IMR-90 (cell line): ENCODE measurements around the gene TRIM2. TPM values are rescaled to one million over a fixed set of nuclear protein-coding genes. Genes with fewer than 3 reads are reported as not detected.

Experiments used
- ATAC-seq: fragments of 200-7000 bp; cut with Tn5 transposase; 2 replicates; pipeline ENCODE4 v1.9.1; 2020; ENCODE audit warnings: low read depth, mild to moderate bottlenecking, moderate library complexity
- BruUV-seq: library from RNA; stranded (reverse); fragments of 400-500 nt; replicated peaks from 2 replicates; lab custom pipeline; 2021; lab: Mats Ljungman, UMichigan
- CTCF ChIA-PET: fragments of 300-600 bp; formaldehyde crosslinking; extraction: SDS; loops from one replicate; lab custom pipeline; 2021; ENCODE audit warnings: antibody characterized with exemption; lab: Yijun Ruan, JAX
- POLR2A ChIA-PET: fragments of 300-600 bp; sonication (Branson Sonifier 250); formaldehyde crosslinking; loops from one replicate; lab custom pipeline; 2022; ENCODE audit warnings: antibody characterized with exemption; ENCODE audit not compliant: unreplicated experiment; lab: Charles Lee
- DNase-seq: peaks from one replicate; pipeline ENCODE4 v3.0.0; 2013
- H2AFZ ChIP-seq: replicated peaks from 2 replicates; pipeline ENCODE3; 2013; ENCODE audit warnings: low read length, mild to moderate bottlenecking; ENCODE audit not compliant: poor library complexity
- H2AK5ac ChIP-seq: 2 replicates; pipeline ENCODE4 v1.6.1; 2013; ENCODE audit warnings: low read depth, low read length, inconsistent platforms
- H2AK9ac ChIP-seq: replicated peaks from 2 replicates; pipeline ENCODE3; 2013; ENCODE audit warnings: mild to moderate bottlenecking, low read depth, low read length, moderate library complexity; ENCODE audit not compliant: poor library complexity
- H2BK120ac ChIP-seq: 2 replicates; pipeline ENCODE4 v1.6.1; 2013; ENCODE audit warnings: low read depth, low read length, inconsistent platforms
- H2BK15ac ChIP-seq: 3 replicates; pipeline ENCODE4 v1.6.1; 2013; ENCODE audit warnings: low read depth, low read length, inconsistent platforms
- H2BK20ac ChIP-seq: 2 replicates; pipeline ENCODE4 v1.6.1; 2013; ENCODE audit warnings: low read depth, mild to moderate bottlenecking, inconsistent platforms, low read length, moderate library complexity
- H2BK5ac ChIP-seq: 2 replicates; pipeline ENCODE4 v1.6.1; 2013; ENCODE audit warnings: mild to moderate bottlenecking, low read depth, low read length, inconsistent platforms; ENCODE audit not compliant: poor library complexity, severe bottlenecking
- H3K14ac ChIP-seq: replicated peaks from 2 replicates; pipeline ENCODE4 v1.6.1; 2013; ENCODE audit warnings: low read depth, low read length, inconsistent platforms
- H3K18ac ChIP-seq: 2 replicates; pipeline ENCODE4 v1.6.1; 2013; ENCODE audit warnings: low read depth, low read length, control low read depth
- H3K23ac ChIP-seq: 2 replicates; pipeline ENCODE4 v1.6.1; 2013; ENCODE audit warnings: low read depth, low read length, inconsistent platforms
- H3K27ac ChIP-seq: 2 replicates; pipeline ENCODE4 v1.5.1; 2013; ENCODE audit warnings: mild to moderate bottlenecking, control low read depth, low read length; ENCODE audit not compliant: insufficient read depth
- H3K27me3 ChIP-seq: 2 replicates; pipeline ENCODE4 v1.6.1; 2013; ENCODE audit warnings: low read length; ENCODE audit not compliant: control insufficient read depth, insufficient read depth
- H3K36me3 ChIP-seq: 2 replicates; pipeline ENCODE4 v1.6.1; 2013; ENCODE audit warnings: low read length, mixed read lengths; ENCODE audit not compliant: control insufficient read depth, insufficient read depth
- H3K4ac ChIP-seq: 2 replicates; pipeline ENCODE4 v1.6.1; 2013; ENCODE audit warnings: low read depth, low read length, inconsistent platforms
- H3K4me1 ChIP-seq: 2 replicates; pipeline ENCODE4 v1.6.1; 2013; ENCODE audit warnings: low read length, mixed read lengths; ENCODE audit not compliant: control insufficient read depth, insufficient read depth
- H3K4me2 ChIP-seq: 2 replicates; pipeline ENCODE4 v1.6.1; 2013; ENCODE audit warnings: low read depth, mild to moderate bottlenecking, control low read depth, low read length, moderate library complexity
- H3K4me3 ChIP-seq: 2 replicates; pipeline ENCODE4 v1.5.1; 2013; ENCODE audit warnings: low read depth, mild to moderate bottlenecking, control low read depth, low read length, moderate library complexity; ENCODE audit not compliant: insufficient read depth
- H3K56ac ChIP-seq: 2 replicates; pipeline ENCODE4 v1.6.1; 2013; ENCODE audit warnings: low read length, inconsistent platforms; ENCODE audit not compliant: insufficient read depth; ENCODE audit errors: extremely low read depth
- H3K79me1 ChIP-seq, 2 experiments: 2 replicates each; pipeline ENCODE4 v1.6.1; 2013; ENCODE audit warnings: low read length in 2 of 2, inconsistent platforms in 1 of 2, low read depth in 1 of 2
- H3K9ac ChIP-seq: 2 replicates; pipeline ENCODE4 v1.6.1; 2013; ENCODE audit warnings: low read depth, low read length, control low read depth
- H3K9me1 ChIP-seq: 2 replicates; pipeline ENCODE4 v1.6.1; 2013; ENCODE audit warnings: low read length, inconsistent platforms; ENCODE audit not compliant: insufficient read depth
- H3K9me3 ChIP-seq: 2 replicates; pipeline ENCODE4 v1.6.1; 2013; ENCODE audit warnings: low read length; ENCODE audit not compliant: control insufficient read depth, insufficient read depth
- H4K20me1 ChIP-seq: 2 replicates; pipeline ENCODE4 v1.6.1; 2013; ENCODE audit warnings: low read length, inconsistent platforms; ENCODE audit not compliant: insufficient read depth
- H4K5ac ChIP-seq: 2 replicates; pipeline ENCODE4 v1.6.1; 2013; ENCODE audit warnings: mild to moderate bottlenecking, low read depth, low read length, control low read depth
- H4K8ac ChIP-seq, 2 experiments: 2 replicates each; pipeline ENCODE4 v1.6.1; 2013; ENCODE audit warnings: low read depth in 2 of 2, low read length in 2 of 2, control low read depth in 1 of 2, inconsistent platforms in 1 of 2
- H4K91ac ChIP-seq: 2 replicates; pipeline ENCODE4 v1.6.1; 2013; ENCODE audit warnings: low read depth, low read length, inconsistent platforms; ENCODE audit not compliant: insufficient read depth
- BHLHE40 ChIP-seq: fragments of 150-350 bp; IDR thresholded peaks from 2 replicates; pipeline ENCODE4 v1.6.1; 2016; ENCODE audit warnings: mild to moderate bottlenecking, low read depth, low read length
- CEBPB ChIP-seq: IDR thresholded peaks from 2 replicates; pipeline ENCODE4 v1.6.1; 2012; ENCODE audit warnings: low read depth, low read length, improper control_type of control experiment
- FOS ChIP-seq: fragments of 150-350 bp; IDR thresholded peaks from 2 replicates; pipeline ENCODE4 v1.6.1; 2016; ENCODE audit warnings: low read depth, low read length
- MAFK ChIP-seq: IDR thresholded peaks from 2 replicates; pipeline ENCODE4 v1.6.1; 2012; ENCODE audit warnings: low read depth, low read length, improper control_type of control experiment
- MAZ ChIP-seq: IDR thresholded peaks from 2 replicates; pipeline ENCODE4 v1.6.1; 2012; ENCODE audit warnings: low read depth, mild to moderate bottlenecking, low read length, improper control_type of control experiment, moderate library complexity, borderline replicate concordance
- MXI1 ChIP-seq: IDR thresholded peaks from 2 replicates; pipeline ENCODE4 v1.6.1; 2012; ENCODE audit warnings: low read depth, mild to moderate bottlenecking, low read length, moderate library complexity, borderline replicate concordance
- NFE2L2 ChIP-seq: fragments of 150-350 bp; IDR thresholded peaks from 2 replicates; pipeline ENCODE4 v1.6.1; 2016; ENCODE audit warnings: low read depth, mild to moderate bottlenecking, low read length
- RAD21 ChIP-seq: IDR thresholded peaks from 2 replicates; pipeline ENCODE4 v1.6.1; 2012; ENCODE audit warnings: low read length, improper control_type of control experiment
- RCOR1 ChIP-seq: IDR thresholded peaks from 2 replicates; pipeline ENCODE4 v1.6.1; 2012; ENCODE audit warnings: mild to moderate bottlenecking, low read length, improper control_type of control experiment; ENCODE audit not compliant: insufficient replicate concordance
- SMC3 ChIP-seq: fragments of 150-350 bp; IDR thresholded peaks from 2 replicates; pipeline ENCODE4 v1.6.1; 2016; ENCODE audit warnings: low read depth, mild to moderate bottlenecking, antibody characterized with exemption, low read length, moderate library complexity
- WGBS, 2 experiments: methylation state at CpG; one replicate each; pipeline versions ENCODE4 v1.1.5 to v1.1.7; 2013; ENCODE audit warnings: missing lambda C conversion rate in 2 of 2; ENCODE audit not compliant: insufficient read length in 1 of 2; ENCODE audit errors: extremely low coverage in 2 of 2; 5-methylcytosine and 5-hydroxymethylcytosine counted together
- dilution Hi-C: fragments of 300-500 bp; cut with HindIII; formaldehyde crosslinking; loops from one replicate; pipeline ENCODE4 v1.14.3; 2018; ENCODE audit warnings: low sequenced_read_pairs; ENCODE audit not compliant: unreplicated experiment
- in situ Hi-C: fragments of 300-500 bp; cut with MboI; formaldehyde crosslinking; loops from 3 replicates; pipeline ENCODE4 v1.14.3; 2019; ENCODE audit warnings: low sequenced_read_pairs, inconsistent platforms, mixed read lengths
- intact Hi-C: fragments of 100-400 bp; cut with micrococcal nuclease; formaldehyde crosslinking; loops from 2 replicates; pipeline ENCODE4 v1.10.0; 2022
- polyA plus RNA-seq, 3 experiments: library from polyadenylated mRNA; depleted of rRNA; stranded (reverse); fragments of >200 nt; gene quantifications; 2 replicates each; pipeline ENCODE4 v1.2.3, GENCODE V29; 2012; ENCODE audit warnings: low replicate concordance in 1 of 3
- total RNA-seq: library from RNA; depleted of rRNA; stranded (reverse); fragments of >200 nt; gene quantifications from 2 replicates; pipeline ENCODE4 v1.2.3, GENCODE V29; 2012
- TF ChIP-seq, protein P1 (sequence below): fragments of 150-350 bp; IDR thresholded peaks from 2 replicates; pipeline ENCODE4 v1.6.1; 2017; ENCODE audit warnings: mild to moderate bottlenecking, antibody characterized with exemption, low read length, low read depth
- TF ChIP-seq, protein P2 (sequence below): fragments of 150-350 bp; IDR thresholded peaks from 2 replicates; pipeline ENCODE4 v1.6.1; 2016; ENCODE audit warnings: low read depth, mild to moderate bottlenecking, low read length, moderate library complexity, borderline replicate concordance
- TF ChIP-seq, protein P3 (sequence below): conservative IDR thresholded peaks from 2 replicates; pipeline ENCODE4 v1.5.1; 2012; ENCODE audit warnings: mild to moderate bottlenecking, low read depth, low read length, improper control_type of control experiment

The TRIM2 gene
- total and polyA plus RNA-seq, 2 of the 4 experiments (the other 2 are of a cell fraction): 16.0 to 64.2 TPM

DNA sequence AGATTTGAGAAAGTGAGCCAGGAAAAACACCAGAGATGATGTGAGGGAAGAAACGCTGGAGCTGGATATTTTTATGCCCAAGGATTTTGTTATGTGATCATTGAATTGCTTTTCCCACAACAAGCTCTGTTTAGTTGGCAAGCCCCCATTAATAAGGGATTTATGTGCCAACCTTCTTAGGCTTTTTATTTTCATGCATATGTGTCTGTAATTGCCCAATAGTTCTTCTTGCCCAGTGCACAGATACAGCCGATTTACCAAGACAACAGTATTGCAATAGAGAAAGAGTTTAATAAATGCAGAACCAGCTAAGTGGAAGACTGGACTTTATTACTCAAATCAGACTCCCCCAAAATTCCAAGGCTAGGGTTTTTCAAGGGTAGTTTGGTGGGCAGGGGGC lies 57.7 kb downstream of the TRIM2 start:
- H3K4me1 ChIP-seq: peaks cover 6% of the 10 kb centered on the region
- WGBS, 2 experiments: no CpG with 5 or more reads among the region's 2 CpGs
- peaks cover 20 to 50% of the 10 kb centered on the region in 2 experiments; a peak in 3 of 4 replicates for H3K79me1 ChIP-seq
- H3K36me3 ChIP-seq: no peaks in the 10 kb centered on the region; the same call in 1 of the 2 replicates
- H3K27me3 ChIP-seq: no peaks in the 10 kb centered on the region
- no peak overlapping the region for H4K8ac ChIP-seq
- ATAC-seq: no peak
- no peak overlapping the region for H3K56ac ChIP-seq
- H3K27ac ChIP-seq: no peak overlapping the region
- H3K4ac ChIP-seq: no peak overlapping the region
- H3K18ac ChIP-seq: no peak overlapping the region
- H2AK5ac ChIP-seq: no peak overlapping the region
- dilution Hi-C loops (no loop called here), in situ Hi-C loops (no loop called here), intact Hi-C loops (no loop called here)
- CTCF ChIA-PET: no interaction called here
- H2BK15ac ChIP-seq: no peak overlapping the region
- no peak for DNase-seq
- H3K4me2 ChIP-seq: no peak overlapping the region
- peaks cover 17% of the 10 kb centered on the region; the same call in 1 of the 2 replicates for H4K20me1 ChIP-seq
- no peak overlapping the region for H3K23ac ChIP-seq
- H3K4me3 ChIP-seq: no peak overlapping the region
- H4K91ac ChIP-seq: no peak overlapping the region
- no peak overlapping the region for H4K5ac ChIP-seq
- H2AK9ac ChIP-seq: no peak overlapping the region
- H3K14ac ChIP-seq: no peak overlapping the region
- TF ChIP-seq MAZ (no peak), RCOR1 (no peak), BHLHE40 (no peak), NFE2L2 (no peak), MAFK (no peak), CEBPB (no peak), MXI1 (no peak), FOS (no peak), RAD21 (no peak), SMC3 (no peak)
- TF ChIP-seq, protein P1, sequence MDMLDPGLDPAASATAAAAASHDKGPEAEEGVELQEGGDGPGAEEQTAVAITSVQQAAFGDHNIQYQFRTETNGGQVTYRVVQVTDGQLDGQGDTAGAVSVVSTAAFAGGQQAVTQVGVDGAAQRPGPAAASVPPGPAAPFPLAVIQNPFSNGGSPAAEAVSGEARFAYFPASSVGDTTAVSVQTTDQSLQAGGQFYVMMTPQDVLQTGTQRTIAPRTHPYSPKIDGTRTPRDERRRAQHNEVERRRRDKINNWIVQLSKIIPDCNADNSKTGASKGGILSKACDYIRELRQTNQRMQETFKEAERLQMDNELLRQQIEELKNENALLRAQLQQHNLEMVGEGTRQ: no peak
- TF ChIP-seq, protein P2, sequence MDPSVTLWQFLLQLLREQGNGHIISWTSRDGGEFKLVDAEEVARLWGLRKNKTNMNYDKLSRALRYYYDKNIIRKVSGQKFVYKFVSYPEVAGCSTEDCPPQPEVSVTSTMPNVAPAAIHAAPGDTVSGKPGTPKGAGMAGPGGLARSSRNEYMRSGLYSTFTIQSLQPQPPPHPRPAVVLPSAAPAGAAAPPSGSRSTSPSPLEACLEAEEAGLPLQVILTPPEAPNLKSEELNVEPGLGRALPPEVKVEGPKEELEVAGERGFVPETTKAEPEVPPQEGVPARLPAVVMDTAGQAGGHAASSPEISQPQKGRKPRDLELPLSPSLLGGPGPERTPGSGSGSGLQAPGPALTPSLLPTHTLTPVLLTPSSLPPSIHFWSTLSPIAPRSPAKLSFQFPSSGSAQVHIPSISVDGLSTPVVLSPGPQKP: no peak
- TF ChIP-seq, protein P3, sequence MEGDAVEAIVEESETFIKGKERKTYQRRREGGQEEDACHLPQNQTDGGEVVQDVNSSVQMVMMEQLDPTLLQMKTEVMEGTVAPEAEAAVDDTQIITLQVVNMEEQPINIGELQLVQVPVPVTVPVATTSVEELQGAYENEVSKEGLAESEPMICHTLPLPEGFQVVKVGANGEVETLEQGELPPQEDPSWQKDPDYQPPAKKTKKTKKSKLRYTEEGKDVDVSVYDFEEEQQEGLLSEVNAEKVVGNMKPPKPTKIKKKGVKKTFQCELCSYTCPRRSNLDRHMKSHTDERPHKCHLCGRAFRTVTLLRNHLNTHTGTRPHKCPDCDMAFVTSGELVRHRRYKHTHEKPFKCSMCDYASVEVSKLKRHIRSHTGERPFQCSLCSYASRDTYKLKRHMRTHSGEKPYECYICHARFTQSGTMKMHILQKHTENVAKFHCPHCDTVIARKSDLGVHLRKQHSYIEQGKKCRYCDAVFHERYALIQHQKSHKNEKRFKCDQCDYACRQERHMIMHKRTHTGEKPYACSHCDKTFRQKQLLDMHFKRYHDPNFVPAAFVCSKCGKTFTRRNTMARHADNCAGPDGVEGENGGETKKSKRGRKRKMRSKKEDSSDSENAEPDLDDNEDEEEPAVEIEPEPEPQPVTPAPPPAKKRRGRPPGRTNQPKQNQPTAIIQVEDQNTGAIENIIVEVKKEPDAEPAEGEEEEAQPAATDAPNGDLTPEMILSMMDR: no peak
- peaks cover 2% of the 10 kb centered on the region for H3K9me3 ChIP-seq
- no peak overlapping the region for H2AFZ ChIP-seq
- BruUV-seq: no TSS peak
- H3K9ac ChIP-seq: no peak overlapping the region
- no peak overlapping the region for H2BK120ac ChIP-seq
- no peak overlapping the region for H2BK20ac ChIP-seq
- H3K9me1 ChIP-seq: peaks cover 8% of the 10 kb centered on the region; the same call in 1 of the 2 replicates
- POLR2A ChIA-PET: no interaction called here
- no peak overlapping the region for H2BK5ac ChIP-seq
